CD4-positive, alpha-beta T cell (primary cell): ENCODE data around the gene PTPN21. TPM values are rescaled to one million over a fixed set of nuclear protein-coding genes. Genes with fewer than 3 reads are reported as not detected.

Experiments used
- ATAC-seq: fragments of 200-7000 bp; cut with Tn5 transposase; one replicate; pipeline ENCODE4 v1.10.0; 2022; ENCODE audit warnings: mild to moderate bottlenecking; ENCODE audit not compliant: poor library complexity
- CTCF ChIA-PET: fragments of 350-600 bp; sonication (Branson Sonifier 250); formaldehyde crosslinking; loops from one replicate; lab custom pipeline; 2021; ENCODE audit warnings: antibody characterized with exemption, inconsistent platforms; lab: Charles Lee
- POLR2A ChIA-PET: fragments of 350-600 bp; sonication (Branson Sonifier 250); formaldehyde crosslinking; loops from one replicate; lab custom pipeline; 2021; ENCODE audit warnings: antibody characterized with exemption, inconsistent platforms; lab: Charles Lee
- DNase-seq, 14 experiments: peaks; one replicate each; pipeline ENCODE4 v3.0.0-alpha.2; 2013 to 2020; ENCODE audit warnings: mixed read lengths in 2 of 14
- H3K27ac ChIP-seq, 2 donors: one replicate each; pipeline versions ENCODE4 v1.5.1 to v1.7.0; 2013; ENCODE audit warnings: low read length in 2 of 2, low read depth in 1 of 2, mild to moderate bottlenecking in 1 of 2
- H3K27me3 ChIP-seq, 2 experiments: 1 replicate in 1 of 2; 2 replicates in 1 of 2; pipeline versions ENCODE4 v1.6.1 to v1.7.0; 2013; ENCODE audit warnings: low read length in 2 of 2, control low read depth in 1 of 2, mild to moderate bottlenecking in 1 of 2, moderate library complexity in 1 of 2; ENCODE audit not compliant: insufficient read depth in 2 of 2, control insufficient read depth in 1 of 2
- H3K36me3 ChIP-seq: one replicate; pipeline ENCODE4 v1.6.1; 2013; ENCODE audit warnings: low read length, control low read depth; ENCODE audit not compliant: insufficient read depth
- H3K4me1 ChIP-seq: one replicate; pipeline ENCODE4 v1.6.1; 2013; ENCODE audit warnings: low read length, control low read depth; ENCODE audit not compliant: insufficient read depth
- H3K4me3 ChIP-seq: one replicate; pipeline ENCODE4 v1.5.1; 2013; ENCODE audit warnings: mild to moderate bottlenecking, low read length, moderate library complexity
- H3K9me3 ChIP-seq, 2 experiments: 1 replicate in 1 of 2; 2 replicates in 1 of 2; pipeline versions ENCODE4 v1.6.1 to v1.7.0; 2013; ENCODE audit warnings: low read length in 2 of 2, mild to moderate bottlenecking in 2 of 2, control low read depth in 1 of 2, moderate library complexity in 1 of 2; ENCODE audit not compliant: control insufficient read depth in 1 of 2, insufficient read depth in 1 of 2
- H3K27ac Mint-ChIP-seq: one replicate; pipeline ENCODE4 v1.8.0; 2020; ENCODE audit warnings: mixed read lengths
- H3K27me3 Mint-ChIP-seq: one replicate; pipeline ENCODE4 v1.8.0; 2021; ENCODE audit warnings: mixed read lengths
- H3K36me3 Mint-ChIP-seq: one replicate; pipeline ENCODE4 v1.8.0; 2021; ENCODE audit warnings: low read depth, mixed read lengths
- H3K4me1 Mint-ChIP-seq: one replicate; pipeline ENCODE4 v1.8.0; 2021; ENCODE audit warnings: low read depth, mixed read lengths
- H3K4me3 Mint-ChIP-seq: one replicate; pipeline ENCODE4 v1.8.0; 2020; ENCODE audit warnings: mild to moderate bottlenecking, mixed read lengths
- H3K9me3 Mint-ChIP-seq: one replicate; pipeline ENCODE4 v1.8.0; 2020; ENCODE audit warnings: mixed read lengths
- intact Hi-C, 2 experiments: fragments of 100-400 bp; cut with DNase I in 1 of 2; cut with micrococcal nuclease in 1 of 2; formaldehyde crosslinking; loops; one replicate each; pipeline versions ENCODE4 v1.15.1 to v1.9.0; 2023 to 2025; cut with DNase I, micrococcal nuclease
- total RNA-seq, 174 experiments: library from RNA in 2 of 174; stranded (reverse) in 2 of 174; gene quantifications; one replicate each; pipeline ENCODE4 v1.2.3 and lab custom pipeline; 2021 to 2026
- TF ChIP-seq, protein P1 (sequence below): fragments of 200-600 bp; IDR thresholded peaks from one replicate; pipeline ENCODE4 v1.8.0; 2022; ENCODE audit warnings: antibody characterized with exemption, mild to moderate bottlenecking

The PTPN21 gene
- total RNA-seq, 2 experiments from 2014 or later: not detected

- H3K9me3 Mint-ChIP-seq: no peaks in the 10 kb centered on the region
- H3K4me3 Mint-ChIP-seq: no peak overlapping the region
- peaks cover 90% of the 10 kb centered on the region for H3K36me3 Mint-ChIP-seq
- H3K4me3 ChIP-seq: no peak overlapping the region
- ATAC-seq (no peak), DNase-seq (no peak)
- H3K9me3 ChIP-seq: no peaks in the 10 kb centered on the region
- ChIA-PET POLR2A (no interaction called here), CTCF (interaction anchor here (1.6 kb wide), 1 partner anchor 7 kb away, joined by 4 read pairs; no protein-coding TSS in a partner anchor)
- no peak overlapping the region for H3K27ac ChIP-seq
- peaks cover 4% of the 10 kb centered on the region for H3K4me1 Mint-ChIP-seq
- intact Hi-C loops: no loop called here
- TF ChIP-seq, protein P1, sequence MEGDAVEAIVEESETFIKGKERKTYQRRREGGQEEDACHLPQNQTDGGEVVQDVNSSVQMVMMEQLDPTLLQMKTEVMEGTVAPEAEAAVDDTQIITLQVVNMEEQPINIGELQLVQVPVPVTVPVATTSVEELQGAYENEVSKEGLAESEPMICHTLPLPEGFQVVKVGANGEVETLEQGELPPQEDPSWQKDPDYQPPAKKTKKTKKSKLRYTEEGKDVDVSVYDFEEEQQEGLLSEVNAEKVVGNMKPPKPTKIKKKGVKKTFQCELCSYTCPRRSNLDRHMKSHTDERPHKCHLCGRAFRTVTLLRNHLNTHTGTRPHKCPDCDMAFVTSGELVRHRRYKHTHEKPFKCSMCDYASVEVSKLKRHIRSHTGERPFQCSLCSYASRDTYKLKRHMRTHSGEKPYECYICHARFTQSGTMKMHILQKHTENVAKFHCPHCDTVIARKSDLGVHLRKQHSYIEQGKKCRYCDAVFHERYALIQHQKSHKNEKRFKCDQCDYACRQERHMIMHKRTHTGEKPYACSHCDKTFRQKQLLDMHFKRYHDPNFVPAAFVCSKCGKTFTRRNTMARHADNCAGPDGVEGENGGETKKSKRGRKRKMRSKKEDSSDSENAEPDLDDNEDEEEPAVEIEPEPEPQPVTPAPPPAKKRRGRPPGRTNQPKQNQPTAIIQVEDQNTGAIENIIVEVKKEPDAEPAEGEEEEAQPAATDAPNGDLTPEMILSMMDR: no peak
- H3K4me1 ChIP-seq: no peaks in the 10 kb centered on the region
- H3K36me3 ChIP-seq: peaks cover 43% of the 10 kb centered on the region
- H3K27me3 Mint-ChIP-seq: no peaks in the 10 kb centered on the region
- H3K27ac Mint-ChIP-seq: no peak overlapping the region
- H3K27me3 ChIP-seq: no peaks in the 10 kb centered on the region
Measured at GRCh38 chr14:88588081-88588480, 33.3 kb upstream of the PTPN21 start.

DNA sequence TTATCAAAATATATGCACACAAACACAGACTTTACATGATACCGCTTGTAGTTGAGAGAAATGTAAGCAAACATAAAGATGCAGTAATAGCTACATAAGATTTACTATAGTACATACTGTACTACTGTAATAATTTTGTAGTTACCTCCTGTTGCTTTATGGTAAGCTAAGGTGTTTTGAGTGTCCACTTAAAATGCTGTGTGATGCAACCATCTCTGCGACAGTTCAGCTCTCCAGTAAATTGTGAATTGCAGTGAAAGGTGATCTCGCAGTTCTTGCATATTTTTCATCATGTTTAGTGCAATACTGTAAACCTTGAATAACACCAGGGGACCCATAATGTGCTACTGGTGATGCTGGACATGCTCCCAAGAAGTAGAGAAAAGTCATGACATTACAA lies 29.6 kb upstream of the PTPN21 start:
- intact Hi-C loops: no loop called here
- TF ChIP-seq, protein P1: no peak
- DNase-seq: no peak
- Histone ChIP-seq H3K4me3 (no peak overlapping the region), H3K4me1 (no peaks in the 10 kb centered on the region), H3K27me3 (no peaks in the 10 kb centered on the region), H3K27ac (no peak overlapping the region), H3K9me3 (no peaks in the 10 kb centered on the region), H3K36me3 (peaks cover 41% of the 10 kb centered on the region)
- Mint-ChIP-seq H3K9me3 (no peaks in the 10 kb centered on the region), H3K27me3 (no peaks in the 10 kb centered on the region), H3K4me1 (peaks cover 4% of the 10 kb centered on the region), H3K4me3 (no peak overlapping the region), H3K27ac (no peak overlapping the region), H3K36me3 (peaks cover 92% of the 10 kb centered on the region)
- no peak for ATAC-seq
- CTCF ChIA-PET: interaction anchor here (0.8 kb wide), 1 partner anchor 10 kb away, joined by 3 read pairs; no protein-coding TSS in a partner anchor
- POLR2A ChIA-PET: no interaction called here

- Mint-ChIP-seq H3K36me3 (peaks cover 90% of the 10 kb centered on the region), H3K4me3 (no peak overlapping the region), H3K4me1 (no peaks in the 10 kb centered on the region), H3K27ac (no peak overlapping the region), H3K27me3 (no peaks in the 10 kb centered on the region), H3K9me3 (no peaks in the 10 kb centered on the region)
- ChIA-PET POLR2A (no interaction called here), CTCF (no interaction called here)
- H3K9me3 ChIP-seq: no peaks in the 10 kb centered on the region
- H3K4me1 ChIP-seq: no peaks in the 10 kb centered on the region
- H3K4me3 ChIP-seq: no peak overlapping the region
- H3K27me3 ChIP-seq: no peaks in the 10 kb centered on the region
- intact Hi-C loops: no loop called here
- no peak for DNase-seq
- H3K27ac ChIP-seq: no peak overlapping the region
- ATAC-seq: no peak
- TF ChIP-seq, protein P1: no peak
- H3K36me3 ChIP-seq: peaks cover 79% of the 10 kb centered on the region
Measured at GRCh38 chr14:88576222-88576621, 21.4 kb upstream of the PTPN21 start.
